DOHH2 (cell line): ENCODE results near the gene PARP8.

ENCODE experiments used
- H3F3A ChIP-seq: fragments of 200-600 bp; sonication (generic), shearing (Covaris generic); 2 replicates; pipeline ENCODE4 v1.6.0; 2016; ENCODE audit warnings: antibody characterized with exemption, mild to moderate bottlenecking; ENCODE audit not compliant: control insufficient read depth, insufficient read depth
- H3K27ac ChIP-seq: fragments of 200-600 bp; sonication (generic); 2 replicates; pipeline ENCODE4 v1.5.1; 2014; ENCODE audit warnings: low read depth, mild to moderate bottlenecking, low read length, moderate library complexity
- H3K27me3 ChIP-seq: fragments of 200-600 bp; sonication (generic); 2 replicates; pipeline ENCODE4 v1.6.1; 2014; ENCODE audit warnings: mild to moderate bottlenecking, low read length, mixed read lengths; ENCODE audit not compliant: control insufficient read depth
- H3K36me3 ChIP-seq: fragments of 200-600 bp; sonication (generic); 2 replicates; pipeline ENCODE4 v1.6.1; 2014; ENCODE audit warnings: mild to moderate bottlenecking, low read length, moderate library complexity, mixed read lengths; ENCODE audit not compliant: control insufficient read depth
- H3K4me1 ChIP-seq: fragments of 200-600 bp; sonication (generic); 2 replicates; pipeline ENCODE4 v1.6.1; 2014; ENCODE audit warnings: mild to moderate bottlenecking, low read length, mixed read lengths; ENCODE audit not compliant: control insufficient read depth
- H3K4me2 ChIP-seq: fragments of 200-600 bp; sonication (generic); 2 replicates; pipeline ENCODE4 v1.6.0; 2014; ENCODE audit warnings: mild to moderate bottlenecking, low read length, moderate library complexity
- H3K4me3 ChIP-seq: fragments of 200-600 bp; sonication (generic); 2 replicates; pipeline ENCODE4 v1.5.1; 2014; ENCODE audit warnings: mild to moderate bottlenecking, low read length, mixed read lengths
- H3K79me2 ChIP-seq: fragments of 200-600 bp; sonication (generic); 2 replicates; pipeline ENCODE4 v1.6.1; 2014; ENCODE audit warnings: mild to moderate bottlenecking, low read length, mixed read lengths; ENCODE audit not compliant: control insufficient read depth
- H3K9me2 ChIP-seq: fragments of 200-600 bp; sonication (generic); replicated peaks from 2 replicates; pipeline ENCODE4 v1.6.1; 2014; ENCODE audit warnings: mild to moderate bottlenecking, low read length, mixed read lengths; ENCODE audit not compliant: control insufficient read depth
- H3K9me3 ChIP-seq: fragments of 200-600 bp; sonication (generic); 2 replicates; pipeline ENCODE4 v1.6.1; 2014; ENCODE audit warnings: antibody characterized with exemption, low read length, mixed read lengths; ENCODE audit not compliant: control insufficient read depth, insufficient read depth
- H4K20me1 ChIP-seq: fragments of 200-600 bp; sonication (generic); 2 replicates; pipeline ENCODE4 v1.6.0; 2014; ENCODE audit warnings: low read depth, mild to moderate bottlenecking, antibody characterized with exemption, low read length, moderate library complexity; ENCODE audit not compliant: control insufficient read depth, insufficient read depth
- CTCF ChIP-seq: fragments of 200-600 bp; sonication (generic); IDR thresholded peaks from one replicate; pipeline ENCODE4 v1.5.1; 2014; ENCODE audit warnings: antibody characterized with exemption, mild to moderate bottlenecking, low read depth, low read length; ENCODE audit not compliant: poor library complexity, severe bottlenecking
- EZH2phosphoT487 ChIP-seq: fragments of 200-600 bp; sonication (generic); IDR thresholded peaks from 2 replicates; pipeline ENCODE4 v1.6.1; 2017; ENCODE audit warnings: borderline replicate concordance, mild to moderate bottlenecking, antibody characterized with exemption, low read length, moderate library complexity, mixed read lengths

PARP8 gene

GRCh38 chr5:50740832-50741231 is 74.4 kb downstream of the PARP8 start:
- Histone ChIP-seq H3K4me2 (no peak overlapping the region), H3K4me1 (peaks cover 7% of the 10 kb centered on the region; the same call in 1 of the 2 replicates), H3K36me3 (peaks cover 17% of the 10 kb centered on the region), H3K79me2 (peaks cover 83% of the 10 kb centered on the region), H4K20me1 (no peaks in the 10 kb centered on the region), H3K27ac (no peak overlapping the region), H3K9me2 (no peaks in the 10 kb centered on the region), H3F3A (peaks cover 1% of the 10 kb centered on the region; the same call in 1 of the 2 replicates), H3K27me3 (no peaks in the 10 kb centered on the region), H3K4me3 (no peak overlapping the region), H3K9me3 (no peaks in the 10 kb centered on the region)
- TF ChIP-seq EZH2phosphoT487: no peak
- TF ChIP-seq CTCF: no peak

- Histone ChIP-seq H3F3A (peaks cover 4% of the 10 kb centered on the region; the same call in 1 of the 2 replicates), H3K4me2 (no peak overlapping the region), H3K27me3 (no peaks in the 10 kb centered on the region), H3K9me2 (no peaks in the 10 kb centered on the region), H3K79me2 (peaks cover 82% of the 10 kb centered on the region), H3K4me1 (peaks cover 19% of the 10 kb centered on the region), H3K9me3 (no peaks in the 10 kb centered on the region), H3K27ac (no peak overlapping the region), H4K20me1 (no peaks in the 10 kb centered on the region), H3K36me3 (peaks cover 12% of the 10 kb centered on the region), H3K4me3 (no peak overlapping the region)
- TF ChIP-seq EZH2phosphoT487: no peak
- TF ChIP-seq CTCF: no peak
These were observed 78.3 kb downstream of the PARP8 start for GRCh38 chr5:50744776-50745175.

GRCh38 chr5:50745221-50745910 is 78.9 kb downstream of the PARP8 start:
- Histone ChIP-seq H3K4me2 (no peak overlapping the region), H3F3A (peaks cover 4% of the 10 kb centered on the region; the same call in 1 of the 2 replicates), H3K9me2 (no peaks in the 10 kb centered on the region), H3K79me2 (peaks cover 81% of the 10 kb centered on the region), H3K4me1 (peaks cover 25% of the 10 kb centered on the region), H4K20me1 (no peaks in the 10 kb centered on the region), H3K27me3 (no peaks in the 10 kb centered on the region), H3K27ac (no peak overlapping the region), H3K36me3 (peaks cover 12% of the 10 kb centered on the region), H3K9me3 (no peaks in the 10 kb centered on the region), H3K4me3 (no peak overlapping the region)
- TF ChIP-seq CTCF: no peak
- no peak for TF ChIP-seq EZH2phosphoT487
